HUDEP-2 (cell line): ENCODE measurements around the gene RCOR1.

Experiments used
- DNase-seq, 76 experiments: peaks; one replicate each; lab custom pipeline; 2025; ENCODE audit not compliant: unreplicated experiment in 76 of 76; lab: John Stamatoyannopoulos, UW

RCOR1 gene

DNA sequence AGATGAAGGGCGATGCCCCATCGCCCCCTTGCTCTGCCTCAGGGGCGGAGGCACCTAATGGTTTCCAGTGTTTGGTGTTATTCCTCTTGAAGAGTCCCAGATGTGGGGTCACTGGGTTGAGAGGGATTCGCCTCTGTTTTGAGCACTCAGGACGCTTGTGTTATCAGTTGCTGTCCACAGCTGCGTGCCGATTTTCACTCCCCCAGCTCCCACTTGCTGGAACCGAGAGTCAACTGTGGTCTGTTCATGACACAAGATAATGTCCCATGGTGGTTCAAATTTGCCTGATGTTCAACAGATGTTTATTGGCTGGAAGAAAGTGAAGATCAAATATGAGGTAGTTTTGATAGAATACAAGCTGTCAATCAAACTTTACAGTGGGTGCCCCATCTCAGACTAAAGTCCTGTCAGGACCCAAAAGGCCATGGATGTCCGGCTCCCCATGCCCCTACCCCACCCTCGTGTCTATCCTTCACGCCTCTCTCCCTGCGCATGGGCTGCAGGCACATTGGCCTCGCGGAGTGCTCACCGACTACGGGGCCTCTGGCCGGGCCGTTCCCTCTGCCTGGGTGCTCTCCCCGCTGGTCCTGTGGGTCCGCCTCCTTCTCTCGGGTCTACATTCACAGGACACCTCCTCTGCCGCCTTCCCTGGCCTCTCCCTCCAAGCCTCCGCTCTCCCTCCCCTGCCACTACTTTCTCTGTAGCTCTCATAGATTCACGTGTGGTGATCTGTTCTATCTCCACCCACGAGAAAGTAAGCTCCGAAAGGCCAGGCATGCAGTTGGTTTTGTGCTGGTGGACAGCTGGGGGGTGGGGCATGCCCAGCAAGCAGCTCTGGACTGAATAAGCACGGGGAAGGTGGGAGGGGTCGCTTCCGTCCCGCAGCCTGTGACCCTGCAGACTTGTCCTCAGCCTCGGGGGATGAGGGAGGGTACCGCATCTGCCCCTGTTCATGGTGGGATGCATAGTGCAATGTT, 178.0 kb downstream of the RCOR1 start:
- peak in 1 of 76 experiments; percentile 9 for DNase-seq

DNA sequence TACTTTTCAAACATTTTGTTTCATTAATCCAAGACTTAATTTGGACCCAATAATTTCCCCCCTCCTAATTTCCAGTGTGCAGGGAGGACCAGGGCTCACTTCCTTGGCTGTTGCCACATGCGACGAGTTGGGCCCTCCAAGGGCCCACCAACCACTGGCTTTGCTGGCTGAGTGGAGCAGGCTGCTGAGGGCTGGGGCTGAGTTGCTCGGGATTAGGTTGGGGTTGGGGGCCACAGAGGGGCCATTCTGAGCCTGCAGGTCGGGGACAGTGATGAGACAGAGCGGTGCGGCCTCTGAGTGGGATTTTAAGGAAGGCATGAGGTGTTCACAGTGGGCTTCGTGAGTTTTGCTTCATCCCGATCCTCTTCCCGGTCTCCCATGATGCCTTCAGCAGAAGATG, 178.7 kb downstream of the RCOR1 start:
- no peak for DNase-seq

DNA sequence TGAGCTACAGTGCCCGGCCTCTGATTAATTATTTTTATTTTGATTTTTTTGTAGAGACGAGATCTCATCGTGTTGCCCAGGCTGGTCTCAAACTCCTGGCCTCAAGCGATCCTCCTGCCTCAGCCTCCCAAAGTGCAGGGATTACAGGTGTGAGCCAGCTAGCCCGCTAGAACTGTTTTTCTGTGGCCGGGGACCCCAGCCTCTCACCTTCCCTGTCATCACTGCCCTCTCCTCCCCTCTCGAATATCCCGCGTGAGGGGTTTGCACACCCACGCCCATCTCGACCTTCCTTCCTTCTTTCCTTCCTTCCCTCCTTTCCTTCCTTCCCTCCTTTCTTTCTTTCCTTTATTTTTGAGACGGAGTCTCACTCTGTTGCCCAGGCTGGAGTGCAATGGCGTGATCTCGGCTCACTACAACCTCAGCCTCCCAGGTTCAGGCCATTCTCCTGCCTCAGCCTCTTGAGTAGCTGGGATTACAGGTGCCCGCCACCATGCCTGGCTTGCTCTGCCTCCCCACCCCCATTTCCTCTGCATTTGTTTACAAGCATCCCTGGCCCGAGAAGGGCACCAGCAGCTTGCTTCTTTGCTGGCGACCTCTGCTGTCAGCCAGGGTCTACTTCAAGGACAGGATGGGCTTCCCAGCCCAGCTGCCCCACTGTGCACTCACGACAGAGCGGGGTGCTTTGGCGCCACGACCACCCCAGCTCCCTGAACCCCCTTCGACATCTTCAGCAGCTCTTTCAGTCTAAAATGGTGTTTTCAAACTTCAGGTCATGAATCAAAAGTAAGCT, 180.5 kb downstream of the RCOR1 start:
- peak in 21 of 76 experiments; percentile 7 to 52 (median 15) for DNase-seq

DNA sequence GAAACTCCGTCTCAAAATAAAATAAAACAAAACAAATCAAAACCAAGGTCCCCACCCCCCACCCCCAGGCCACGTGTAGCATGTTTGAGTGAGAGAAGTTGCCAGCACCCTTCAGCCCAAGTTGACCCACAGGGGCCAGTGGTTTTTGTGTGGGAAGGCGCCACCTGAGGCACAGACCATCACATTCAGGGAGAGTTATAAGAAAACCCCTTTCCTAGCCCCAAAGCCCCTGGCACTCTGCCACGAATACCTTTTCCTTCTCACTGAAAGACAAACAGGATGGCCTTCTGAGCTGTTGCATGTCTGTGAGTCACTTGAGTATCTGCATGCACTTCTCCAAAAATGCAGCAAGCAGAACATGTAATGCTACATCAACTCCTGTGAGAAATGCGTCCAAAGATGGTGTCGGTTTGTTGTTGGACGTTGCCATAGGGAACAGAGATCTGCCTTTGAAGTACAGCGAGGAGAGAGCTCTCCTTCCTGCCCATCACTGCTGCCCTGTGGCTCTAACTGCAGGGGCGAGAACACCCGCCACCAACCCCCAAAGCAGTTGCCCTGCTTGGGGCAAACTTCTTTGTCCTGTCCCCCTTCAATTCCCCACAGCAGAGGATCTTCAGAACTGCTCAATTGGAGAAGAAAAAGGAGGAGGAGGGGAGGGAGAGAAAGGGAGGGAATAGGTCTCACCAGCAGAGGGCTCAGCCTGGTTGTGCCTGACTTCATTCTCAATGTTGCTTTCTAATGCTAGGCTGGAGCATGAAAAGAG, 182.1 kb downstream of the RCOR1 start:
- peak in 48 of 76 experiments; percentile 9 to 75 (median 32) for DNase-seq

DNA sequence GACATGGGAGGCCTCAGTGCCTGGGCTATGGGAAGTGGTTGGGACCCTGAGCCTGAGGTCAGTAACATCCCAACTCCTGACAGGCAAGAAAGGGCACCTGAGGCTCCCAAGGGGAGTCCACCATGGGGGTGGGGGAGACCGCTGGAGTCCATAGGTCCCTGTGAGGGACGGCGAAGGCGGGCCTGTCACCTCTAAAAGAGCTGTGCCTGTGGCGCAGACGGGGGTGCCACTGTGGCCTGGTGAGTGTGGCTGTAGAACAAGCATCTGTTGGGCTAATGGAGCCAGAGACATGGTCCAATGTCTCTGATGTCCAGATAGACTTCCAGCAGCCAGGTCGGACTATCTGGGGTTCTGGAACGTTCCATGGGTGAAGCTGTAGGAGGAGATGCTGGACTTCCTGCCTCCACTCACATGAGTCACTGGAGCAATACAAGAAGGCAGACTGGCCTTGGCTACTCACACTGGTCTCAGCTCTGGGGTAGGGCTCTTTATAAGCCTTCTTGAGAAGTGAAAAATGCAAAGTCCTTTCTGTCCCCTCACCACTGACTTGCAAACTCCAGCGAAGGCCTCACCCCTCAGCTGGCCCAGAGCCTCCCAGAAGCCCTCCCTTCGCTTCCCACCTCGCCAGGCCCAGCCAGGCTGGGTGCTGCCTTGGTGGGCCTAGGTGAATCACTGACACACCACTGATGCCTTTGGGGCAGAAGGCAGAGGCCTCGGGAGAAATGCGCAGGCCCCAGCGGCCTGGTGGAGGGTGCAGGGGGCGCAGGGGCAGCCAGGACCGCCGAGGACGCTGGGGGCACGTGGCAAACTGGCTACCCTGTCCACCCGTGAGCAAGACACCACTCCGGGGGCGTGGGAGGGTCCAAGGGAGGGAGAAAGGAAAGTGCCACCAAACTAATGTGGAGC, 183.7 kb downstream of the RCOR1 start:
- no peak for DNase-seq

DNA sequence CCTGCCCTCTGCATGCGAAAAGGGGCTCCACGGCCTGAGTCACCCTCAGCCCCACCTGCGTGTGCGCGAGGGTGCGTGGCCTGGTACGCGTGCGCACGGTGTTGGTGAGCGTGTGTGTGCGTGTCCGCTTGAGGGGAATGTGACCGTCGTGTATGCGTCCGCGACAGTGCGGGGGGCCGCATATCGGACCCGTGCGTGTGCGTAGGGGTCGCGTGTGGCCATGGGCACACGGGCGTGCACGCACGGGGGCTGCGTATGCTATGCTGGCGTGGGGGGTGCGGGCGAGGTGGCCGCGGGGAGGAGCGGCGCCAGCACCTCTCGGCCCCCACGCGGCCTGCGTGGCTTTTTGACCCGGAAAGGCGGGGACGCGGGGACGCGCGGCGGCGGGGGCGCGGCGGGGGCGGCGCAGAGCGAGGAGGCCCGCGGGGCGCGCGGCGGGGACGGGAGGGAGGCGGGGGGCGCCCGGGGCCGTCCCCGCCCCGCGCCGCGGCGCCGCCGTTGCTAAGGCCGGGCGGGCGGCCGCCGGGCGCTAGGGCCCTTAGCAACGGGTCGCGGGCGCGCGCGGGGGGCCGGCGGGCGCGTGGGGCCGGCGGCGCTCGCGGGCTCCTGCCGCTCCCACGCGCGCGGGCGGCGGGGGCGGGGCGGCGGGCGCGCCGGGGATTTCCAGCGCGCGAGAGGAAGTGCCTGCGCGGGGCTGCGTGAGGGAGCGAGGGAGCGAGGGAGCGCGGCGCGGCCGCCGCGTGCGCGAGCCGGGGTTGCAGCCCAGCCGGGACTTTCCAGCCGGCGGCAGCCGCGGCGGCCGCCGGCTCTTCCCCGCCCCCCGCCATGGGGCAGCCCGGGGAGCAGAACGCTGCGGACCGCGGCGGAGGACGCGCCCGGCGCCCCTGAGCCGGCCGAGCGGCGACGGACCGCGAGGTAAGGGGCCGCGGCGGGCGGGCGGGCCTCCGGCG, 184.6 kb downstream of the RCOR1 start, which contains the start of gene TRAF3:
TRAF3 (plus strand) TSS at position 689 of the 950 bp plus-strand sequence. CDS start 92,753 bp downstream, outside the sequence.
- peak in 8 of 76 experiments; percentile 8 to 25 (median 19) for DNase-seq

DNA sequence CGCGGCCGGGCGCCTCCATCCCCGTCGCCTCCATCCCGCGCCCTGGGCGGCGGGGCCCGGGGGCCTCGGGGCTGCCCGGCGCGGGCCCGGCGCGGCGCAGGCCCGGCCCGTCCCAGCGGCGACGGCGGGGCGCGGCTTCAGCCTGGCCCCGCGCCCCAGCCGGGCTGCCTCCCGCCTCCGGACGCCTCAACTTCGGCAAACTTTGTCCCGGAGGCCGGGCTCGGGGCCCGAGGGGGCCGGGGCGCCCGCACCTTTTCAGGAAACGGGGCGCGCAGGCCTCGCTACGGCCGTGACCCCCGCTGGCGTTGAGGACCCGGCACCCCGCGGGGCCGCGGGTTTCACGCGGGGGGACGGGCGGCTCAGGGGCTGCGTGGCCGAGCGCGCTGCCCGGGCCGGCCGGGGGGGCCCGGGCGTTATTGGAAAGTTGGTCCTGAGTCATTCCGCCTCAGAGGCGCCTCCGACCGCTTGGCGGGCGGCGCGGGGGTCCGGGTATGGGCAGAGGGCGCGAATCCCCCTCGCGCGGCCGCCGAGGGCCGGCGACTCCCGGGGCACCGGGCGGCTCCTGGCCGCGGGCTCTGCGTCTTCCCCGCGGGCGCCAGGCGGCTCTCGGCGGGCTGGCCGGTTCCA, 185.4 kb downstream of the RCOR1 start:
- peak in 3 of 76 experiments; percentile 15 to 18 (median 16) for DNase-seq

DNA sequence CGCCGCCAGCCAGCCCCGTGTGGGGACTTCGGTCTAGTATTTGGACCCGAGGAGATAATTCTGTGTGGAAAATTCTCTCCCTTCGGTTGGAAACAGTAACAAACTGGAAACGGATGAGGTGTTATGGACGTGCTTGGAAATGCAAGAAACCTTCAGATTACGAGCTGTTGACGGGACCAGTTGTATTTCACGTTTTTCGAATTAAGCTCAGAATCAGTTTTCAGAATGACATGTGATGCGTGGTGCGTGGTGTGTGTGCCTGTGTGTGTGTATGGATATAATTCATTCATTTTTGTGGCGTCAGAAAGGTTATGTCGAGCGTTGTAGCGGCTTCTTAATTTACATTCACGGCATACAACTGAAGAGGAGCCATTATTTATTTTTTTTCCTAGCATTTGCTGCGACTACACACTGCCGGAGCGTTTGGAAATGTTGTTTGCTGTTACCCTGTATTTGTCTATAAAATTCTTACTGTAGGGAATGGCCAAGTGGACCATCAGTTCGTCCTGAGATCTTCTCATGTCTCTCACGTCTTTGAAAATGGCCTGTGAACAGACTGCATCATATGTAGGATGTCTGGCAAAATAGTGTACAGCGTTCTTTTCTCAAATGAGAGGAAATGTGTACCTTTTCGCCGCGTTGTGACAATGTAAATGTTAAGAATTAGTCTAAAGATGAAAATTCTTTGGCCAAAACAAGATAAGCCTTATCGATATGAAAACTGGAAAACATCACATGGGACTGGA, 186.1 kb downstream of the RCOR1 start:
- DNase-seq: peak in 4 of 76 experiments; percentile 11 to 34 (median 20)

DNA sequence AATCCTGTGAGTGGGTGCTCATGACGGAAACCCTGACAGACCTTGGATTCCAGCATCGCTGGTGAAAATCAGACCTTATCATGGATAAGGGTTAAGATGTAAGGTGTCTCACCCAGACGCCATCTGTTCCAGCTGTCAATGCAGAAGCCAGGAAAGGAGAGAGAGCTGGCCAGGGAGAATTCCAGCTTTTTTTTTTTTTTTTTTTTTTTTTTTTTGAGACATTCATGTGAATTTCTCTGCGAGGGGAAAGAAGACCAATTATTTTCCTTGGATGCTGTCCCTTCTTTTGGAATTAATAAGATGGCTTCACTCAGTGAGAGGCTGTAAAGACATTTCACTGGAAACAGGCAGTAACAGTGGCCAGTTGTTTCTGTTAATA, 186.6 kb downstream of the RCOR1 start:
- DNase-seq: no peak

DNA sequence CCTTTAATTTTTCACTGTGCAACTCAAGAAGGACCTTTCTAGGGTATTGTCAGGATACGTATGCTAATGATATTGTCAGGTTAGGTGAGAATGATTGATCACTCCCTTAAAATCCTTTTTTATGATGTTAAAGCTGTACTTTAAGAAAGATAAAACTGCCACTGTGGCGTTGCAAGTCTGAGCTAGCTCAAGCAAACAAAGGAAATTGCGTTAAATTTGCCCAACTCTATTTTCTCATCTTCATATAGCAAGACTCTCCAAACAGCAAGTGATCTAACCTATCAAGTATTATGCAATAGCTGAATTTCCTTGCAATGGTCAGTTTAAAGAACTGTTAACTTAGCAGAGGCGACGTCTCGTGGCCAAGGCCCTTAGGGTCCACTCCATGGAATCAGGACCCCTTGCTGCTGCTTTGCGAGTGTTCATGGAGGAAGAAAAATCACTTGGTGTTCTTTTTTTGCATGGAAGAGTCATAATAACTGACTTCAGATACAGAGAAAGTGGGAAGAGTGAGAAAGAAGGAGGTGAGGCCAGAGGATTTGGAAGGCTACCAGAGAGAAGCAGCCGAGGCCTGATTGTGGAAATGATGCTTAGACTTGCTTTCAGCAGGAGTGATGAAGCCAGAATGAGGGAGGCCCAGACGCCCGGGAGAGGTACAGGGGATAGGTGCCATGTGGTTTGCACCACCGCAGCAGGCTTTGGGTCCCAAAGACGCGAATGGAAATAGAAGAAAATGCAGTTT, 187.3 kb downstream of the RCOR1 start:
- DNase-seq: no peak
